Measurements from ENCODE around the gene MAP6D1.

Gene MAP6D1

DNA sequence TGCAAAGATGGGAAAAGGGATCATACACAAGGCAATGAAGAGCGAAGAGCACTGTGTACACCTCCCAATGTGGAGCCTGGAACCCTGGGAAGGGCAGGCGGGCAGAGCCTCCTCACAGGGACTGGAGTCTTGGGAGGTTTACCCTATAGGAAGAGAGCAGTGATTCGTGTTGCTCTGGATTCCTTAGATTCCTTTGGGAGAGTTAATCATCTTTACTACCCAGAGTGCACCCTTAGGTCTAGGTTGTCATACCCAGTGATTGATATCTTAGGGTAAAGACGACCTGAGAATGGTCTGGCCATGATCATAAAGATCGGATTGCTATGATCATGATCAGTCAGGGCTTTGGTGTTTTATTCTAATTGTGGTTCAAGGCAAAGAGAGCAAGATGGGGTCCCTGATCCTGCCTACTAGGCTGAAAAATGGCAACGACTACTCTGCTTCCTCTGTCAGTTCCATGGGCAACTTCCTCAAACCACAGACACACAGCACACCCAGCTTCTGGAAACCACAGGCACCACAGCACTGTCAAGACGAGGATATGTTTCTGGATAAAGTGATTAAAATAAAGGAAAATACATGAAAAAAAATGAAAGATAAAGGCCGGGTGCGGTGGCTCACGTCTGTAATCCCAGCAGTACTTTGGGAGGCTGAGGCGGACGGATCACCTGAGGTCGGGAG lies 20.4 kb upstream of the MAP6D1 start:
- TF ChIP-seq FOXP2 (optimal IDR thresholded peaks at IDR 0.05; ENCODE audit: control extremely low read depth, extremely low read length, insufficient read depth) (no peak), EZH2 (IDR thresholded peaks at IDR 0.05) (no peak), POLR2AphosphoS5 (IDR thresholded peaks at IDR 0.05; ENCODE audit: borderline replicate concordance, low read depth, low read length) (no peak)
- H3K27ac ChIP-seq = no peak overlapping the region
- H3K4me3 ChIP-seq = no peak overlapping the region
- H3K9ac ChIP-seq (ENCODE audit: insufficient read length) = no peak overlapping the region
- no peak for DNase-seq (ENCODE audit: low read depth, low spot score)
- H3K9me3 ChIP-seq (ENCODE audit: low read depth, low read length) = no peaks in the 10 kb centered on the region
- H3K36me3 ChIP-seq (ENCODE audit: insufficient read depth, low read length) = peaks cover 76% of the 10 kb centered on the region

DNA sequence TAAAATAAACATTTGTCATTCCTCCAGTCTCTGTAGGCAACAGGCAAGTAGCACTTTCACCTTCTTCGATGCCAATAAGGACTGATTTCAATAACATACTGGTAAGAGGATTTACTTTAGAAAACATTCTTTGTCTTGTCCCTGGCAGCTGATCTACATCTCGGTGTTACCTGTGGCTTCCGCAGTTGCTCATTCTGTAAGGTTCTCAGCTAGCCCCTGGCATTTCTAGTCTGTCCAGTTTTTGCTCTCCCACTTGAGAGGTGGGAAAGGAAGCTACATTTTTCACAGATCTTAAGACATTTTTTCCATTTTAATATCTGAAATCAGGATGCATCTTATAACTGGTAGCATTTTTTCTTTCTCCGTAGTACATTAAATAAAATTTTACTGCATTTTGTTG lies 19.7 kb upstream of the MAP6D1 start:
- TF ChIP-seq EZH2 (IDR thresholded peaks at IDR 0.05) = no peak
- TF ChIP-seq FOXP2 (optimal IDR thresholded peaks at IDR 0.05; ENCODE audit: control extremely low read depth, extremely low read length, insufficient read depth) = no peak
- TF ChIP-seq POLR2AphosphoS5 (IDR thresholded peaks at IDR 0.05; ENCODE audit: borderline replicate concordance, low read depth, low read length) = no peak
- no peak overlapping the region for H3K9ac ChIP-seq (ENCODE audit: insufficient read length)
- no peaks in the 10 kb centered on the region for H3K9me3 ChIP-seq (ENCODE audit: low read depth, low read length)
- no peak overlapping the region for H3K4me3 ChIP-seq
- DNase-seq (ENCODE audit: low read depth, low spot score) = no peak
- H3K36me3 ChIP-seq (ENCODE audit: insufficient read depth, low read length) = peaks cover 74% of the 10 kb centered on the region
- no peak overlapping the region for H3K27ac ChIP-seq

DNA sequence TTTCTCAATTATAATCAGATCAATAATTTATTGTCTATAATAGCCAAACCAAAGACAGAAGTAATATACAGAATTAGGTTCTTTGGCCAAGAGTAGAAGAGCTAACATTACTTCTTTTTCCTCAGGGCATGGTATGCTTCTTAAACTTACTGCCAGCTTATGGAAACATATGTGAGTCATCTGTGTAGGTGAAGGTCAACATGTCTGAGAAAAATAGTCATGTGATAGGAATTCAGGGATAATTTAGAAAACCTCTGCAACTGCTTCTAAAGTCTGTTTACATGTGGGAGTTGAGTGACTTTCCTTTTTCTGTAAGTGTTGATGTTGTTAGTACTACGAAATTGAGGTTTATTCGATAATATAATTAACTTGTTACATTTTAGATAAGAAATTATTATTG lies 19.2 kb upstream of the MAP6D1 start:
- Histone ChIP-seq H3K4me3 (no peak overlapping the region), H3K9ac (ENCODE audit: insufficient read length) (no peak overlapping the region), H3K27ac (no peak overlapping the region), H3K36me3 (ENCODE audit: insufficient read depth, low read length) (peaks cover 75% of the 10 kb centered on the region), H3K9me3 (ENCODE audit: low read depth, low read length) (no peaks in the 10 kb centered on the region)
- no peak for TF ChIP-seq EZH2 (IDR thresholded peaks at IDR 0.05)
- TF ChIP-seq POLR2AphosphoS5 (IDR thresholded peaks at IDR 0.05; ENCODE audit: borderline replicate concordance, low read depth, low read length) = no peak
- no peak for TF ChIP-seq FOXP2 (optimal IDR thresholded peaks at IDR 0.05; ENCODE audit: control extremely low read depth, extremely low read length, insufficient read depth)
- no peak for DNase-seq (ENCODE audit: low read depth, low spot score)

DNA sequence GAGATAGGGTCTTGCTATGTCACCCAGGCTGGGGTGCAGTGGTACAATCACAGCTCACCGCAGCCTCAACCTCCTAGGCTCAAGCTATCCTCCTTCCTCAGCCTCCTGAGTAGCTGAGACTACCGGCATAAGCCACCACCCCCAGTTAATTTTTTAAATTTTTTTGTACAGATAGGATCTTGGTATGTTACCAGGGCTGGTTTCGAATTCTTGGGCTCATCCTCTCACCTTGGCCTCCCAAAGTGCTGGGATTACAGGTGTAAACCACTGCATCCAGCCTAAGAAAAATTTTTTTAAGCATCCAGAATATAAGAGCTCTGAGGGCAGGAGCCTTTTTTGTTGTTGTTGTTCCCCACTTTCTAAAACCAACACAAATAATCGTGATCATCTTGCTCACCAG lies 14.4 kb upstream of the MAP6D1 start:
- no peak overlapping the region for H3K4me3 ChIP-seq
- no peaks in the 10 kb centered on the region for H3K9me3 ChIP-seq (ENCODE audit: low read depth, low read length)
- no peak overlapping the region for H3K27ac ChIP-seq
- DNase-seq (ENCODE audit: low read depth, low spot score) = no peak
- peaks cover 56% of the 10 kb centered on the region for H3K36me3 ChIP-seq (ENCODE audit: insufficient read depth, low read length)
- TF ChIP-seq FOXP2 (optimal IDR thresholded peaks at IDR 0.05; ENCODE audit: control extremely low read depth, extremely low read length, insufficient read depth) (no peak), POLR2AphosphoS5 (IDR thresholded peaks at IDR 0.05; ENCODE audit: borderline replicate concordance, low read depth, low read length) (no peak), EZH2 (IDR thresholded peaks at IDR 0.05) (no peak)
- H3K9ac ChIP-seq (ENCODE audit: insufficient read length) = no peak overlapping the region

DNA sequence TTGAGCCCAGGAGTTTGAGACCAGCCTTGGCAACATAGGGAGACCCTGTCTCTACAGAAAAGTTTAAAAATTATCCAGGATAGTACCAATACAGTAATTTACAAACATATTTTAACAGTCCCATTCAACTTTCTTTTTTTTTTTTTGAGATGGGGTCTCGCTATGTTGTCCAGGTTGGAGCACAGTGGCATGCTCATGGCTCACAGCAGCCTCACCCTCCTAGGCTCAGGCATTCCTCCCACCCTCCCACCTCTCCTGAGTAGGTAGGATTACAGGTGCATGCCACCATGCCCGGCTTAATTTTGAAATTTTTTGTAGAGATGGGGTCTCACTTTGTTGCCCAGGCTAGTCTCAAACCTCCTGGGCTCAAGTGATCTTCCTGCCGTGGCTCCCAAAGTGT lies 12.5 kb upstream of the MAP6D1 start:
- H3K36me3 ChIP-seq (ENCODE audit: insufficient read depth, low read length) = peaks cover 55% of the 10 kb centered on the region

DNA sequence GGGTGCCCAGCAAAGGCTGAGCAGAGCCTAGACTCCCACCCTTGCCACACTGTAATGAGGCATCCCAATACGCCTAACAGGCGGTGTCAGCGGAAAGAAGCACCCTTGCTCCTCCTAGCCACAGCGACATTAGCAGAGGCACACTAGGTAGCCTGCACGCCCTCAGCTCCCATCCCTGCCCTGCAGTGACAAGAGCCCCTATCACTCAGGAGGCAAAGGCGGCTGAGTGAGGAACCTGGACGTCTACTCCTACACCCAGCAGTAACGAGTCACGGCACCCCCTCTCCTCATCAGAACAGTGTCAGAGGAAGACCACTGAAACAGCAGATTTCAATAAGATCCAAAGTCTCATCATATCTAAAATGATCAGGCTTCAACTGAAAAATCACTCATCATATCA lies 12.0 kb upstream of the MAP6D1 start:
- peaks cover 58% of the 10 kb centered on the region for H3K36me3 ChIP-seq (ENCODE audit: insufficient read depth, low read length)
- DNase-seq (ENCODE audit: low read depth, low spot score) = no peak
- H3K9me3 ChIP-seq (ENCODE audit: low read depth, low read length) = no peaks in the 10 kb centered on the region
- TF ChIP-seq FOXP2 (optimal IDR thresholded peaks at IDR 0.05; ENCODE audit: control extremely low read depth, extremely low read length, insufficient read depth) = no peak
- H3K4me3 ChIP-seq = no peak overlapping the region
- no peak overlapping the region for H3K27ac ChIP-seq
- H3K9ac ChIP-seq (ENCODE audit: insufficient read length) = no peak overlapping the region

More for the DNA sequence above, 12.5 kb upstream of the MAP6D1 start:
- TF ChIP-seq POLR2AphosphoS5 (IDR thresholded peaks at IDR 0.05; ENCODE audit: borderline replicate concordance, low read depth, low read length) (no peak), FOXP2 (optimal IDR thresholded peaks at IDR 0.05; ENCODE audit: control extremely low read depth, extremely low read length, insufficient read depth) (no peak), EZH2 (IDR thresholded peaks at IDR 0.05) (no peak)
- Histone ChIP-seq H3K9ac (ENCODE audit: insufficient read length) (no peak overlapping the region), H3K4me3 (no peak overlapping the region), H3K27ac (no peak overlapping the region), H3K9me3 (ENCODE audit: low read depth, low read length) (no peaks in the 10 kb centered on the region)
- DNase-seq (ENCODE audit: low read depth, low spot score) = no peak

DNA sequence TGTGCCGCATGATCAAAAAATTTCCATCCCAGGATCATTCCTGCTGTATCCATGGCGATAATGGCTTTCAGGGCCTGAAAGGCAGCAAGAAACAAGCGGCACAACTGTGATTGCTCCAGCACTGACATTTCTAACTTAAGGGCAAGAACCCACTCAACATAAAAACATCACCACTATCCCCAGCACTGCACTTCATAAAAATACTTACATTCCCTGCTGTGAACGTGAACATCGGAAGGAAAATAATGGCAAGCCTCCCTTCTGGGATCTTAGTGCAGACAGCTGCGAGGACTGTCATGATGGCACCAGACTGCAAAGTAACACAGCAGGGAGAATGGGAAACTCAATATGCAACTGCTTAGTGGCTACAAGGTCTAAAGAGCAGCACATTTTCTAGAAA lies 8.1 kb upstream of the MAP6D1 start:
- Histone ChIP-seq H3K36me3 (ENCODE audit: insufficient read depth, low read length) (peaks cover 40% of the 10 kb centered on the region), H3K27ac (no peak overlapping the region), H3K9ac (ENCODE audit: insufficient read length) (no peak overlapping the region), H3K4me3 (no peak overlapping the region), H3K9me3 (ENCODE audit: low read depth, low read length) (no peaks in the 10 kb centered on the region)
- TF ChIP-seq FOXP2 (optimal IDR thresholded peaks at IDR 0.05; ENCODE audit: control extremely low read depth, extremely low read length, insufficient read depth) = no peak
- no peak for DNase-seq (ENCODE audit: low read depth, low spot score)

DNA sequence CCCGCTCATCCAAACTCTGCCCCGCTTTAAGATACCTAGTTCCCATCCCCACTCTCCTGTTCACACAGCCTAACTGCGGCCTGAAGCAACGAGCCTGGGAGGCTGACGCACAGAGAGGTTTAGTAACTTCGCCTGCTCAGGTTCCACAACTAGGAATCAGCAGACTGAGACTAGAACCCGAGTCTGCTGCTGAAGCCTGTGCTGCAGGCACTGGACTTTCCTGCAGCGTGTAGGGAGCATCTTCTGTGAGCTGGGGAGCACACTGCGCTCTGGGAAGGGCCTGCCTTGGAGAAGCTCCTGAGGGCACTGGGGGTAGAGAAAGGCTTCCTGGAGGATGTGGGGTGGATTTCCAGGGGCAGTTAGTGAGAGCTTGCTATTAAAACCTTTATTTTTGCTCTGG lies 4.8 kb upstream of the MAP6D1 start:
- no peak for DNase-seq (ENCODE audit: low read depth, low spot score)
- H3K36me3 ChIP-seq (ENCODE audit: insufficient read depth, low read length) = peaks cover 37% of the 10 kb centered on the region
- no peaks in the 10 kb centered on the region for H3K9me3 ChIP-seq (ENCODE audit: low read depth, low read length)
- H3K4me3 ChIP-seq = no peak overlapping the region
- TF ChIP-seq EZH2 (IDR thresholded peaks at IDR 0.05) = no peak
- no peak overlapping the region for H3K27ac ChIP-seq
- no peak overlapping the region for H3K9ac ChIP-seq (ENCODE audit: insufficient read length)

DNA sequence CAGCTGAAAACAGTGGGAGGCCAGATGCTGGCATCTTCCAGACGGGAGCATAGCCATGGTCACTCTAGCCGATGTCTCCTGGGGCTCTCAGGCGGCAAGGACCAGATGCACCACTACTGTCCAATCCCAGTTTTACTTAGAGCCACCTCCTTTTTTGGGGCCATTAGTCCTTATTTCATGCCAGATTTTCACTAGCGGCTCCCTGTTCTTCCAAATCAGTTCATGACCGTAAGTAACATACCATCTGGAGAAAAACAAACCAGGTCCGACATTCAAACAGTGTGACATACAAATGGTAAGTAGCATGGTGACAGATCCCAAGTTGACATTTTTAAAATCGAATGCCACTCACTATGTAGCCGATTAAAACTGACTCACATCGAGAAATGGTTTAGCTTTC lies 4.1 kb upstream of the MAP6D1 start:
- no peak for TF ChIP-seq POLR2AphosphoS5 (IDR thresholded peaks at IDR 0.05; ENCODE audit: borderline replicate concordance, low read depth, low read length)
- TF ChIP-seq FOXP2 (optimal IDR thresholded peaks at IDR 0.05; ENCODE audit: control extremely low read depth, extremely low read length, insufficient read depth) = no peak
- TF ChIP-seq EZH2 (IDR thresholded peaks at IDR 0.05) = no peak
- Histone ChIP-seq H3K9ac (ENCODE audit: insufficient read length) (no peak overlapping the region), H3K27ac (no peak overlapping the region), H3K9me3 (ENCODE audit: low read depth, low read length) (no peaks in the 10 kb centered on the region), H3K4me3 (no peak overlapping the region), H3K36me3 (ENCODE audit: insufficient read depth, low read length) (peaks cover 37% of the 10 kb centered on the region)
- no peak for DNase-seq (ENCODE audit: low read depth, low spot score)

All from SK-N-MC (cell line).